Retinal pigment epithelial cell (primary cell): ENCODE results near the gene TBC1D1.

Source experiments
- DNase-seq: peaks from one replicate; pipeline ENCODE4 v3.0.0-alpha.2; 2010; ENCODE audit warnings: low read depth
- H3K4me3 ChIP-seq: 2 replicates; pipeline ENCODE4 v1.5.1; 2011; ENCODE audit warnings: mild to moderate bottlenecking, low read length, control low read depth, moderate library complexity
- CTCF ChIP-seq: conservative IDR thresholded peaks from 2 replicates; pipeline ENCODE4 v1.5.1; 2011; ENCODE audit warnings: low read depth, low read length, control low read depth, inconsistent platforms

The TBC1D1 gene

GRCh38 chr4:38123555-38123954, 232.7 kb downstream of the TBC1D1 start:
- no peak overlapping the region for H3K4me3 ChIP-seq
- DNase-seq, result no peak
- TF ChIP-seq CTCF, result no peak

GRCh38 chr4:38124961-38125360, 234.1 kb downstream of the TBC1D1 start:
- DNase-seq, result no peak

GRCh38 chr4:38125816-38126215, 234.9 kb downstream of the TBC1D1 start:
- no peak for TF ChIP-seq CTCF
- H3K4me3 ChIP-seq, result no peak overlapping the region
- DNase-seq, result no peak

More at GRCh38 chr4:38124961-38125360, 234.1 kb downstream of the TBC1D1 start:
- no peak overlapping the region for H3K4me3 ChIP-seq
- no peak for TF ChIP-seq CTCF

- no peak for DNase-seq
- no peak for TF ChIP-seq CTCF
- no peak overlapping the region for H3K4me3 ChIP-seq
Observed at GRCh38 chr4:38128478-38129459, 237.9 kb downstream of the TBC1D1 start.

GRCh38 chr4:38129460-38130227, 238.8 kb downstream of the TBC1D1 start:
- H3K4me3 ChIP-seq, result no peak overlapping the region
- DNase-seq, result no peak
- TF ChIP-seq CTCF, result no peak

- H3K4me3 ChIP-seq, result no peak overlapping the region
- DNase-seq, result no peak
- no peak for TF ChIP-seq CTCF
Observed at GRCh38 chr4:38130884-38131283, 240.0 kb downstream of the TBC1D1 start.
